HepG2 (cell line): Measurements from ENCODE around the gene DUS3L. TPM values are rescaled to one million over a fixed set of nuclear protein-coding genes. Genes with fewer than 3 reads are reported as not detected.

Experiments
- ATAC-seq: fragments of 200-7000 bp; cut with Tn5 transposase; 3 replicates; pipeline ENCODE4 v1.9.1; 2020; ENCODE audit warnings: mild to moderate bottlenecking, moderate library complexity
- BruUV-seq: library from RNA; stranded (reverse); fragments of 400-500 nt; replicated peaks from 2 replicates; lab custom pipeline; 2021; lab: Mats Ljungman, UMichigan
- CTCF ChIA-PET: fragments of 300-600 bp; formaldehyde crosslinking; extraction: SDS; loops from one replicate; lab custom pipeline; 2021; ENCODE audit warnings: low total read pairs, inconsistent platforms, low intra/inter-chr PET ratio; lab: Yijun Ruan, JAX
- POLR2A ChIA-PET: fragments of 350-600 bp; sonication (Branson Sonifier 250); formaldehyde crosslinking; loops from one replicate; lab custom pipeline; 2020; ENCODE audit warnings: antibody characterized with exemption, inconsistent platforms; lab: Yijun Ruan, JAX
- DNase-seq: peaks from one replicate; pipeline ENCODE4 v3.0.0-alpha.2; 2015; ENCODE audit warnings: low spot score
- FAIRE-seq: peaks from 3 replicates; lab custom pipeline; 2011; peaks lifted over from hg19 to GRCh38; lab: Jason Lieb, UNC
- H2AFZ ChIP-seq: one replicate; pipeline ENCODE4 v1.6.1; 2011; ENCODE audit warnings: low read length, inconsistent platforms
- H3K27ac ChIP-seq: fragments of 300-600 bp; 3 replicates; pipeline ENCODE4 v1.8.0; 2011; ENCODE audit warnings: mixed run types, mild to moderate bottlenecking, mixed read lengths, low read length, inconsistent platforms; ENCODE audit not compliant: insufficient read depth; ENCODE audit errors: extremely low read length
- H3K27me3 ChIP-seq, 2 experiments: fragments of 200-600 bp in 1 of 2; 2 replicates in 1 of 2; 3 replicates in 1 of 2; pipeline versions ENCODE4 v1.6.0 to v1.8.0; 2011; ENCODE audit warnings: low read length in 2 of 2, mild to moderate bottlenecking in 2 of 2, moderate library complexity in 2 of 2, inconsistent platforms in 1 of 2; ENCODE audit not compliant: insufficient read depth in 2 of 2, control insufficient read depth in 1 of 2
- H3K36me3 ChIP-seq, 2 experiments: fragments of 200-600 bp in 1 of 2; replicated peaks in 1 of 2; 2 replicates in 1 of 2; 3 replicates in 1 of 2; pipeline versions ENCODE4 v1.5.1 to v1.8.0; 2011; ENCODE audit warnings: low read length in 2 of 2, inconsistent platforms in 1 of 2; ENCODE audit not compliant: insufficient read depth in 2 of 2, control insufficient read depth in 1 of 2
- H3K4me1 ChIP-seq: 2 replicates; pipeline ENCODE4 v1.5.1; 2012; ENCODE audit warnings: low read length, inconsistent platforms; ENCODE audit not compliant: insufficient read depth
- H3K4me2 ChIP-seq: 2 replicates; pipeline ENCODE4 v1.6.0; 2011; ENCODE audit warnings: low read depth, low read length, inconsistent platforms
- H3K4me3 ChIP-seq, 3 experiments: fragments of 200-600 bp in 1 of 3; sonication (generic), shearing (Covaris generic) in 1 of 3; replicated peaks in 1 of 3; 2 replicates each; pipeline ENCODE4 v1.5.1; 2011 to 2016; ENCODE audit warnings: low read length in 3 of 3, inconsistent platforms in 2 of 3, low read depth in 2 of 3, mild to moderate bottlenecking in 2 of 3, control low read depth in 1 of 3, mixed read lengths in 1 of 3; ENCODE audit not compliant: insufficient read depth in 1 of 3
- H3K79me2 ChIP-seq: one replicate; pipeline ENCODE4 v1.6.1; 2011; ENCODE audit warnings: low read length, inconsistent platforms; ENCODE audit not compliant: insufficient read depth
- H3K9ac ChIP-seq: 2 replicates; pipeline ENCODE4 v1.6.0; 2011; ENCODE audit warnings: mild to moderate bottlenecking, low read depth, low read length, inconsistent platforms; ENCODE audit not compliant: insufficient read depth
- H3K9me3 ChIP-seq: 2 replicates; pipeline ENCODE4 v1.5.1; 2012; ENCODE audit warnings: mild to moderate bottlenecking, low read length
- H4K20me1 ChIP-seq: 2 replicates; pipeline ENCODE4 v1.6.0; 2011; ENCODE audit warnings: inconsistent platforms, mild to moderate bottlenecking, low read length, moderate library complexity; ENCODE audit not compliant: insufficient read depth
- AGO2 ChIP-seq: fragments of 200-400 bp; formaldehyde crosslinking; optimal IDR thresholded peaks from 2 replicates; pipeline ENCODE3; 2017; ENCODE audit warnings: mild to moderate bottlenecking, low read depth, low read length, moderate library complexity
- FOSL2 ChIP-seq: sonication (generic); formaldehyde crosslinking; IDR thresholded peaks from 2 replicates; pipeline ENCODE4 v1.4.0; 2020; ENCODE audit warnings: missing genetic modification reagents
- FOXA3 ChIP-seq: IDR thresholded peaks from 2 replicates; pipeline ENCODE4 v1.6.1; 2016; ENCODE audit warnings: missing genetic modification reagents, missing compliant biosample characterization
- IKZF4 ChIP-seq: sonication (generic); formaldehyde crosslinking; IDR thresholded peaks from 2 replicates; pipeline ENCODE4 v1.5.1; 2020; ENCODE audit warnings: borderline replicate concordance, mild to moderate bottlenecking, low read depth, missing genetic modification reagents; ENCODE audit errors: not compliant biosample characterization
- JDP2 ChIP-seq: sonication (generic); formaldehyde crosslinking; IDR thresholded peaks from 2 replicates; pipeline ENCODE4 v1.8.1; 2022; ENCODE audit warnings: missing genetic modification reagents, borderline replicate concordance
- MAZ ChIP-seq, 2 experiments: sonication (generic) in 1 of 2; formaldehyde crosslinking in 1 of 2; IDR thresholded peaks; 2 replicates each; pipeline versions ENCODE4 v1.5.0 to v1.6.1; 2012 to 2020; ENCODE audit warnings: low read depth in 2 of 2, mild to moderate bottlenecking in 2 of 2, borderline replicate concordance in 1 of 2, improper control_type of control experiment in 1 of 2, low read length in 1 of 2, missing genetic modification reagents in 1 of 2, moderate library complexity in 1 of 2
- RBFOX2 ChIP-seq: fragments of 200-400 bp; formaldehyde crosslinking; IDR thresholded peaks from 2 replicates; pipeline ENCODE4 v1.6.1; 2017; ENCODE audit warnings: low read depth, mild to moderate bottlenecking, low read length
- SALL1 ChIP-seq: sonication (generic); formaldehyde crosslinking; IDR thresholded peaks from 2 replicates; pipeline ENCODE4 v1.8.0; 2022; ENCODE audit warnings: mild to moderate bottlenecking, missing genetic modification reagents
- SRSF1 ChIP-seq: fragments of 200-400 bp; formaldehyde crosslinking; optimal IDR thresholded peaks from 2 replicates; pipeline ENCODE3; 2017; ENCODE audit warnings: mild to moderate bottlenecking, low read depth, low read length, moderate library complexity
- ZBTB38 ChIP-seq: sonication (generic); formaldehyde crosslinking; IDR thresholded peaks from 2 replicates; pipeline ENCODE4 v1.5.1; 2020; ENCODE audit warnings: mild to moderate bottlenecking, missing genetic modification reagents
- ZNF317 ChIP-seq: sonication (generic); formaldehyde crosslinking; IDR thresholded peaks from 2 replicates; pipeline ENCODE4 v1.5.0; 2020; ENCODE audit warnings: mild to moderate bottlenecking, missing genetic modification reagents
- ZNF34 ChIP-seq: sonication (generic); formaldehyde crosslinking; IDR thresholded peaks from 2 replicates; pipeline ENCODE4 v1.4.0; 2020; ENCODE audit warnings: mild to moderate bottlenecking, missing genetic modification reagents, borderline replicate concordance
- ZNF530 ChIP-seq: sonication (generic); formaldehyde crosslinking; IDR thresholded peaks from 2 replicates; pipeline ENCODE4 v1.5.0; 2020; ENCODE audit warnings: low read depth, mild to moderate bottlenecking, missing genetic modification reagents
- ZNF552 ChIP-seq: sonication (generic); formaldehyde crosslinking; IDR thresholded peaks from 2 replicates; pipeline ENCODE4 v1.9.0; 2022; ENCODE audit warnings: missing genetic modification reagents, mild to moderate bottlenecking, borderline replicate concordance
- ZNF850 ChIP-seq: sonication (generic); formaldehyde crosslinking; conservative IDR thresholded peaks from 2 replicates; pipeline ENCODE4 v1.9.0; 2021; ENCODE audit warnings: mild to moderate bottlenecking, missing genetic modification reagents
- WGBS: methylation state at CpG from one replicate; pipeline ENCODE4 v1.1.6; 2017; ENCODE audit warnings: low lambda C conversion rate; 5-methylcytosine and 5-hydroxymethylcytosine counted together
- in situ Hi-C: cut with HindIII; loops from 2 replicates; pipeline ENCODE4 v1.10.0; 2017; ENCODE audit warnings: low pct_unique_long_range_greater_than_20kb; ENCODE audit not compliant: extremely low pct_ligation_motif_present
- intact Hi-C: fragments of 100-400 bp; cut with micrococcal nuclease; formaldehyde crosslinking; loops from one replicate; pipeline ENCODE4 v1.10.0; 2022; ENCODE audit not compliant: unreplicated experiment
- polyA plus RNA-seq, 8 experiments: library from polyadenylated mRNA; depleted of rRNA in 3 of 8; stranded (reverse) in 7 of 8; unstranded in 1 of 8; fragments of >200 nt; fragmentation: Illumina TruSeq in 4 of 8; extraction: Trizol in 4 of 8; gene quantifications; 2 replicates each; pipeline versions ENCODE4 v1.2.1 to v1.2.3, GENCODE V29; 2011 to 2016; ENCODE audit warnings: low read depth in 4 of 8, missing spikeins in 1 of 8, mixed read lengths in 1 of 8; ENCODE audit not compliant: insufficient read depth in 1 of 8
- total RNA-seq, 5 experiments: library from RNA; depleted of rRNA; stranded (reverse); fragments of >200 nt; fragmentation: Illumina TruSeq; extraction: Trizol; gene quantifications; 2 replicates each; pipeline ENCODE4 v1.2.3, GENCODE V29; 2016; ENCODE audit warnings: low read depth in 1 of 5
- TF ChIP-seq, protein P1 (sequence below): sonication (generic); formaldehyde crosslinking; IDR thresholded peaks from 2 replicates; pipeline ENCODE4 v1.8.1; 2023; ENCODE audit warnings: mild to moderate bottlenecking, missing genetic modification reagents
- TF ChIP-seq, protein P2 (sequence below): IDR thresholded peaks from 2 replicates; pipeline ENCODE4 v1.6.1; 2018; ENCODE audit warnings: missing genetic modification reagents

DUS3L gene
- total and polyA plus RNA-seq, 2 of the 13 experiments (the other 11 are each of a cell fraction or from before 2014, with no cell fraction given): 13.3 to 25.1 TPM

DNA sequence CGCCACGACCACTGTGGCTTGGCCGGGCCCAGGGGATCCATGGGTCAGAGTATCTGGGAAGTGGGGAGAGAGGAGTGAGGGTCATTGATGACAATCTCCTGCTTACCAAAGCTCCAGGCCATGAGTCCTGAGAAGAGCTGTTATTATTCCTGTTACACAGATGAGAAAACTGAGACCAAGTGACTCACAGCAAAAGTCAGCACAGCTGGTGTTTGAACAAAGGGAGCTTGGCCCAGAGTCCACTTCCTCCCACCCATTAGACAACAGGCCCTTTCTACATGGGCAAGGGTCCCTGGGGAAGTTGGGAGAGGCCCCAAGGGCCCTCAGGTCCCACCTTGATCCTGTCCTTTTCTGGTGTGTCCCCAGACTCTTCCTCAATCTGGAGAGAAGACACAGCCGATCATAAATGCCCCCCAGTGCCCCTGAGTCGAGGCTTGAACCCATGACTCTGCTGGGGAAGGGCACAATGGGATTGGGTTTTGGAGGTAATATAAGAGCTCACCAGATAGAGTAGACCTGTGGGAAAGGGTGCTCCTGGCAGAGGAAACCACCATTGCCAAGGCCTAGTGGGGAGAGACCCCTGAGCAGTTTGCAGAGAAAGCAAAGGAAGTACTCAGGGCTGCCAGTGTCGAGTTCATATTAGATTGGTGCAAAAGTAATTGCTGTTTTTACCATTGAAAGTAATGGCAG lies 41.7 kb upstream of the DUS3L start (continued):
- TF ChIP-seq SRSF1 (no peak), ZNF34 (CRISPR knock-in tag) (no peak), ZBTB38 (CRISPR knock-in tag) (no peak), MAZ (IDR thresholded peaks at IDR 0.05; ENCODE audit: borderline replicate concordance, low read depth, low read length) (no peak), MAZ (CRISPR knock-in tag; IDR thresholded peaks at IDR 0.05; ENCODE audit: low read depth) (no peak), ZNF850 (CRISPR knock-in tag) (no peak), ZNF552 (CRISPR knock-in tag) (no peak), SALL1 (CRISPR knock-in tag) (no peak; the same call in 1 of the 2 replicates), FOSL2 (CRISPR knock-in tag) (peak; percentile 80)
- TF ChIP-seq, protein P1, sequence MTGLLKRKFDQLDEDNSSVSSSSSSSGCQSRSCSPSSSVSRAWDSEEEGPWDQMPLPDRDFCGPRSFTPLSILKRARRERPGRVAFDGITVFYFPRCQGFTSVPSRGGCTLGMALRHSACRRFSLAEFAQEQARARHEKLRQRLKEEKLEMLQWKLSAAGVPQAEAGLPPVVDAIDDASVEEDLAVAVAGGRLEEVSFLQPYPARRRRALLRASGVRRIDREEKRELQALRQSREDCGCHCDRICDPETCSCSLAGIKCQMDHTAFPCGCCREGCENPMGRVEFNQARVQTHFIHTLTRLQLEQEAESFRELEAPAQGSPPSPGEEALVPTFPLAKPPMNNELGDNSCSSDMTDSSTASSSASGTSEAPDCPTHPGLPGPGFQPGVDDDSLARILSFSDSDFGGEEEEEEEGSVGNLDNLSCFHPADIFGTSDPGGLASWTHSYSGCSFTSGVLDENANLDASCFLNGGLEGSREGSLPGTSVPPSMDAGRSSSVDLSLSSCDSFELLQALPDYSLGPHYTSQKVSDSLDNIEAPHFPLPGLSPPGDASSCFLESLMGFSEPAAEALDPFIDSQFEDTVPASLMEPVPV (CRISPR knock-in tag): no peak

DNA sequence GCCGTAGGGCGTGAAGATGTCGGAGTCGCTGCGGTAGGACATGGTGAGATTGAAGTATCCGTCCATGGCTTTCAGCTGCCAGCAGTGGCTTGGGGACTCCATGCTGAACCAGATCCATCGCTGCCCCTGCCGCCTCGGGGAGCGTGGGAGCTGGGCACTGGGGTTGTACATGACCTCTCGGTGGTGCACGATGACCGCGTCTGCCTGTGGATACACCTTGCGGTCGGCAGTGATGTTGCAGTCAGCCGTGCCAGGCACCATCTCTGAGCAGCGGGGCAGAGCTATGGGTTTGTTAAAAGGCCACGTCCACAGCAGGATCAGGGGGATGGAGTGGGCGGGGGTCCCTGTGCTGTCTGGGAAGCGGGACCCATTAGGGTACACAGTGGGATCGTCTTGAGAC lies 41.1 kb upstream of the DUS3L start:
- ChIA-PET POLR2A (interaction anchor here (0.9 kb wide), 1 partner anchor 72 kb away, joined by 3 read pairs; the partner anchor contains the start of gene NDUFA11), CTCF (no interaction called here)
- ATAC-seq (no peak), DNase-seq (no peak), FAIRE-seq (no peak)
- Histone ChIP-seq H3K9ac (no peak overlapping the region), H3K36me3 (peaks cover 0 to 5% of the 10 kb centered on the region in 2 experiments; a peak in 2 of 5 replicates), H4K20me1 (no peaks in the 10 kb centered on the region), H3K4me1 (peaks cover 54% of the 10 kb centered on the region), H3K79me2 (peaks cover 14% of the 10 kb centered on the region), H3K4me3 (no peak overlapping the region), H3K9me3 (no peaks in the 10 kb centered on the region), H3K27ac (no peak overlapping the region), H3K27me3 (no peaks in the 10 kb centered on the region; a peak in 1 of 5 replicates), H2AFZ (no peak overlapping the region), H3K4me2 (no peak overlapping the region)
- TF ChIP-seq ZNF530 (CRISPR knock-in tag): no peak
- no peak for TF ChIP-seq JDP2
- peak; percentile 40; the same call in 1 of the 2 replicates for TF ChIP-seq ZBTB38 (CRISPR knock-in tag)
- peak; percentile 36 for TF ChIP-seq AGO2
- TF ChIP-seq ZNF317: no peak
- TF ChIP-seq IKZF4 (CRISPR knock-in tag): no peak
- TF ChIP-seq FOXA3: no peak
- TF ChIP-seq RBFOX2: 0 out of 2 replicates have a peak, but pooled peaks have one; percentile 30
- TF ChIP-seq, protein P2, sequence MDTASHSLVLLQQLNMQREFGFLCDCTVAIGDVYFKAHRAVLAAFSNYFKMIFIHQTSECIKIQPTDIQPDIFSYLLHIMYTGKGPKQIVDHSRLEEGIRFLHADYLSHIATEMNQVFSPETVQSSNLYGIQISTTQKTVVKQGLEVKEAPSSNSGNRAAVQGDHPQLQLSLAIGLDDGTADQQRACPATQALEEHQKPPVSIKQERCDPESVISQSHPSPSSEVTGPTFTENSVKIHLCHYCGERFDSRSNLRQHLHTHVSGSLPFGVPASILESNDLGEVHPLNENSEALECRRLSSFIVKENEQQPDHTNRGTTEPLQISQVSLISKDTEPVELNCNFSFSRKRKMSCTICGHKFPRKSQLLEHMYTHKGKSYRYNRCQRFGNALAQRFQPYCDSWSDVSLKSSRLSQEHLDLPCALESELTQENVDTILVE: no peak
- intact Hi-C loops (no loop called here), in situ Hi-C loops (no loop called here)
- BruUV-seq: no TSS peak
- WGBS: 96% methylated on average over 15 of the region's 22 CpGs
